Neural progenitor cell (in vitro differentiated cells): ENCODE data around the gene LAGE3. TPM values are rescaled to one million over a fixed set of nuclear protein-coding genes. Genes with fewer than 3 reads are reported as not detected.

Experiments used
- DNase-seq: peaks from one replicate; pipeline ENCODE4 v3.0.0-alpha.2; 2016; ENCODE audit warnings: low spot score
- H2AFZ ChIP-seq: fragments of 200-600 bp; sonication (generic); replicated peaks from 2 replicates; pipeline ENCODE4 v1.6.1; 2016; ENCODE audit warnings: antibody characterized with exemption
- H3F3A ChIP-seq: fragments of 200-600 bp; sonication (generic); 2 replicates; pipeline ENCODE4 v1.6.1; 2016; ENCODE audit warnings: antibody characterized with exemption, low read depth
- H3K27ac ChIP-seq: fragments of 200-600 bp; sonication (generic); 2 replicates; pipeline ENCODE4 v1.5.1; 2016; ENCODE audit warnings: mild to moderate bottlenecking
- H3K27me3 ChIP-seq: fragments of 200-600 bp; sonication (generic); 2 replicates; pipeline ENCODE4 v1.6.1; 2016; ENCODE audit warnings: mild to moderate bottlenecking, moderate library complexity
- H3K36me3 ChIP-seq: fragments of 200-600 bp; sonication (generic); 2 replicates; pipeline ENCODE4 v1.5.1; 2016
- H3K4me1 ChIP-seq: fragments of 200-600 bp; sonication (generic); 2 replicates; pipeline ENCODE4 v1.6.1; 2016; ENCODE audit warnings: mixed run types
- H3K4me2 ChIP-seq: fragments of 200-600 bp; sonication (generic); 2 replicates; pipeline ENCODE4 v1.6.1; 2016
- H3K4me3 ChIP-seq: fragments of 200-600 bp; sonication (generic); 2 replicates; pipeline ENCODE4 v1.5.1; 2016
- H3K79me2 ChIP-seq: fragments of 200-600 bp; sonication (generic); 2 replicates; pipeline ENCODE4 v1.6.1; 2016; ENCODE audit warnings: low read depth
- H3K9ac ChIP-seq: fragments of 200-600 bp; sonication (generic); 2 replicates; pipeline ENCODE4 v1.6.1; 2016
- H3K9me3 ChIP-seq: fragments of 200-600 bp; sonication (generic); 2 replicates; pipeline ENCODE4 v1.5.1; 2016; ENCODE audit warnings: low read depth
- H4K20me1 ChIP-seq: fragments of 200-600 bp; sonication (generic); 2 replicates; pipeline ENCODE4 v1.6.1; 2016; ENCODE audit warnings: low read depth
- H3K27ac Mint-ChIP-seq: 3 replicates; pipeline ENCODE4 v1.8.0; 2021; ENCODE audit warnings: mixed read lengths
- H3K27me3 Mint-ChIP-seq: 2 replicates; pipeline ENCODE4 v1.8.0; 2022; ENCODE audit warnings: low read depth, mild to moderate bottlenecking, inconsistent platforms, moderate library complexity, mixed read lengths; ENCODE audit not compliant: insufficient read depth
- H3K36me3 Mint-ChIP-seq: 3 replicates; pipeline ENCODE4 v1.8.0; 2021; ENCODE audit warnings: mixed read lengths
- H3K4me1 Mint-ChIP-seq: 3 replicates; pipeline ENCODE4 v1.8.0; 2021; ENCODE audit warnings: mixed read lengths
- H3K4me3 Mint-ChIP-seq: 3 replicates; pipeline ENCODE4 v1.8.0; 2021; ENCODE audit warnings: mild to moderate bottlenecking, moderate library complexity, mixed read lengths
- H3K9me3 Mint-ChIP-seq: 3 replicates; pipeline ENCODE4 v1.8.0; 2020; ENCODE audit warnings: mixed read lengths
- CTCF ChIP-seq: fragments of 200-600 bp; sonication (generic); IDR thresholded peaks from 2 replicates; pipeline ENCODE4 v1.5.1; 2017; ENCODE audit warnings: antibody characterized with exemption, mild to moderate bottlenecking
- EZH2 ChIP-seq: fragments of 200-600 bp; sonication (generic); IDR thresholded peaks from 2 replicates; pipeline ENCODE4 v1.6.1; 2017; ENCODE audit warnings: antibody characterized with exemption, mild to moderate bottlenecking, moderate library complexity
- EZH2phosphoT487 ChIP-seq: fragments of 200-600 bp; sonication (generic); IDR thresholded peaks from 2 replicates; pipeline ENCODE4 v1.6.1; 2017; ENCODE audit warnings: antibody characterized with exemption
- total RNA-seq: library from RNA; depleted of rRNA; stranded (reverse); fragments of >200 nt; gene quantifications from 2 replicates; pipeline ENCODE4 v1.2.3, GENCODE V29; 2015; ENCODE audit warnings: low replicate concordance

LAGE3 gene
- total RNA-seq, 1 donor from 2014 or later, result 7.6 TPM

GRCh38 chrX:154448484-154448883, 30.6 kb downstream of the LAGE3 start:
- no peak overlapping the region for H3K4me3 ChIP-seq
- DNase-seq, result no peak
- H3K9me3 ChIP-seq, result no peaks in the 10 kb centered on the region
- Mint-ChIP-seq H3K9me3 (peaks cover 17% of the 10 kb centered on the region), H3K4me1 (peaks cover under 1% of the 10 kb centered on the region), H3K27me3 (peaks cover 12% of the 10 kb centered on the region), H3K4me3 (no peak overlapping the region), H3K36me3 (peaks cover 11% of the 10 kb centered on the region), H3K27ac (no peak overlapping the region)
- peaks cover 13% of the 10 kb centered on the region for H3K79me2 ChIP-seq
- H3K4me1 ChIP-seq, result no peaks in the 10 kb centered on the region
- H3K27ac ChIP-seq, result no peak overlapping the region
- H3K36me3 ChIP-seq, result no peaks in the 10 kb centered on the region
- H3K9ac ChIP-seq, result no peak overlapping the region
- peaks cover 1% of the 10 kb centered on the region for H3F3A ChIP-seq
- no peak for TF ChIP-seq EZH2
- no peak for TF ChIP-seq EZH2phosphoT487
- no peak for TF ChIP-seq CTCF
- peaks cover 8% of the 10 kb centered on the region for H4K20me1 ChIP-seq
- H3K27me3 ChIP-seq, result no peaks in the 10 kb centered on the region
- no peak overlapping the region for H2AFZ ChIP-seq
- H3K4me2 ChIP-seq, result no peak overlapping the region

- no peak for DNase-seq
- H2AFZ ChIP-seq, result no peak overlapping the region
- H3K27ac ChIP-seq, result no peak overlapping the region
- Mint-ChIP-seq H3K36me3 (peaks cover 7% of the 10 kb centered on the region), H3K27me3 (peaks cover 13% of the 10 kb centered on the region), H3K27ac (no peak overlapping the region), H3K4me1 (peaks cover 6% of the 10 kb centered on the region), H3K4me3 (no peak overlapping the region), H3K9me3 (peaks cover 13% of the 10 kb centered on the region)
- no peaks in the 10 kb centered on the region for H3K36me3 ChIP-seq
- H3K4me2 ChIP-seq, result no peak overlapping the region
- H3K4me1 ChIP-seq, result no peaks in the 10 kb centered on the region
- H4K20me1 ChIP-seq, result peaks cover 17% of the 10 kb centered on the region
- no peaks in the 10 kb centered on the region for H3K9me3 ChIP-seq
- H3F3A ChIP-seq, result peaks cover 11% of the 10 kb centered on the region
- TF ChIP-seq CTCF (no peak), EZH2phosphoT487 (no peak), EZH2 (no peak)
- peaks cover 13% of the 10 kb centered on the region for H3K79me2 ChIP-seq
- no peak overlapping the region for H3K9ac ChIP-seq
- no peaks in the 10 kb centered on the region for H3K27me3 ChIP-seq
- H3K4me3 ChIP-seq, result no peak overlapping the region
Observed at GRCh38 chrX:154446430-154446829, 32.7 kb downstream of the LAGE3 start.

- H3K9me3 Mint-ChIP-seq, result peaks cover 13% of the 10 kb centered on the region
- Histone ChIP-seq H3K9ac (no peak overlapping the region), H3K4me2 (no peak overlapping the region), H2AFZ (no peak overlapping the region), H3K4me1 (no peaks in the 10 kb centered on the region), H3K4me3 (no peak overlapping the region), H3K9me3 (no peaks in the 10 kb centered on the region), H3K36me3 (no peaks in the 10 kb centered on the region), H3K79me2 (peaks cover 13% of the 10 kb centered on the region), H3F3A (peaks cover 11% of the 10 kb centered on the region), H4K20me1 (peaks cover 20% of the 10 kb centered on the region), H3K27me3 (no peaks in the 10 kb centered on the region), H3K27ac (no peak overlapping the region)
- peaks cover 13% of the 10 kb centered on the region for H3K27me3 Mint-ChIP-seq
- peaks cover 7% of the 10 kb centered on the region for H3K36me3 Mint-ChIP-seq
- no peak for TF ChIP-seq EZH2phosphoT487
- no peak for TF ChIP-seq CTCF
- TF ChIP-seq EZH2, result no peak
- H3K4me1 Mint-ChIP-seq, result peaks cover 6% of the 10 kb centered on the region
- no peak overlapping the region for H3K27ac Mint-ChIP-seq
- DNase-seq, result no peak
- H3K4me3 Mint-ChIP-seq, result no peak overlapping the region
Observed at GRCh38 chrX:154445776-154446175, 33.3 kb downstream of the LAGE3 start.
